GM21786 (cell line): ENCODE data around the gene RPL22.

Experiments
- ATAC-seq: cut with Tn5 transposase; IDR thresholded peaks from one replicate; pipeline ENCODE4 v1.9.1; 2021; ENCODE audit not compliant: unreplicated experiment

The RPL22 gene

GRCh38 chr1:6157132-6157527 lies 42.3 kb downstream of the RPL22 start:
- ATAC-seq = no peak

DNA sequence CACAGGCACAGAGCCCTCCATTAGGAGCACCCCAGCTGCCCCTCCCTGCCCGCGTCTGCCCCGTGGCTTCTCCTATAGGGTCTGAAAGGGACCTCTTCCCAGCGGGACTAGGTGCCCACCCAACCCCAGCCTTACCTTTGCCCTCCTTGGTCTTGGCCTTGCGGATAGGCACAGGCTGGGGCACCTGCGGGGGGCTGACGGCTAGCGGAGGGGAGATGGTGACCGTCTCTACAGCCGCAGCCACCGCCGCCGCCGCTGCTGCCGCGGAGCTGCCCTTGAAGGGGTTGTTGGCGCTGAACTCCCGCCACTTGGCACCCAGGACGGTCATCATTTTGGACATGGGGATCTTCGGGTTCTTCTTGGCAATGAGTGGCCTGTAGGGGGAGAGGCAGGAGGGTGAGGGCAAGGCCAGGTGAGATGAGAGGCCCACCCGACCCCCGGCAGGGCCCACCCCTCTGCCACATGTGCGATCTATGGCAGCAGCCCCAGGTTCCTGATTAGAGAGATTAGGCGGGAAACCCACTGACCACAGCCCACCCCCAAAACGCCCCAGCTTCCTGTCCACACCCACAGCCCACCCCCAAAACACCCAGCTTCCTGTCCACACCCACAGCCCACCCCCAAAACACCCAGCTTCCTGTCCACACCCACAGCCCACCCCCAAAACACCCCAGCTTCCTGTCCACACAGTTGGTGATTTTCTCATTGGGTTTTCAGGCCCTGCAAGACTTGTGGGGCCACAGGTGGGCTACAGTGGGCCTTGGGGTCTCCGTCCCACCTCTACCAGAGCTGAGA lies 44.7 kb downstream of the RPL22 start:
- ATAC-seq = no peak

- no peak for ATAC-seq
Observed at GRCh38 chr1:6152882-6153281, 46.5 kb downstream of the RPL22 start.

DNA sequence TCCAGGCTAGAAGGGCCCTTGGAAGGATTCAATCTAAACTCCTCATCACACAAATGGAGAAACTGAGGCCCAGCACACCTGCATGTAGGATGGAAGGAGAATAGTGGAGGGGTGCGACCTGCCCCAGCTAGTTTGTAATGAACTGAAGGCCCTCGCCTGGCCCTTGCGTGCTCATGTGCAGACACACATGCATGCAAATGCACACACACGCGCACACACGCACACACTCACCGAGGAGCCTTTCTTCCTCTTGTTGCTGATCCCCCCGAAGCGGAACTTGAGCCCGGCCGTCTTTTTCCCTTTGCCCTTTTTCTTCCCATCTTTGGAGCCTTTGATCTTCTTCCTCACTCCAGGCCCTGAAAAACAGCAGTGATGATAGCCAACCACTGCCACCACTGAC lies 47.2 kb downstream of the RPL22 start:
- no peak for ATAC-seq

DNA sequence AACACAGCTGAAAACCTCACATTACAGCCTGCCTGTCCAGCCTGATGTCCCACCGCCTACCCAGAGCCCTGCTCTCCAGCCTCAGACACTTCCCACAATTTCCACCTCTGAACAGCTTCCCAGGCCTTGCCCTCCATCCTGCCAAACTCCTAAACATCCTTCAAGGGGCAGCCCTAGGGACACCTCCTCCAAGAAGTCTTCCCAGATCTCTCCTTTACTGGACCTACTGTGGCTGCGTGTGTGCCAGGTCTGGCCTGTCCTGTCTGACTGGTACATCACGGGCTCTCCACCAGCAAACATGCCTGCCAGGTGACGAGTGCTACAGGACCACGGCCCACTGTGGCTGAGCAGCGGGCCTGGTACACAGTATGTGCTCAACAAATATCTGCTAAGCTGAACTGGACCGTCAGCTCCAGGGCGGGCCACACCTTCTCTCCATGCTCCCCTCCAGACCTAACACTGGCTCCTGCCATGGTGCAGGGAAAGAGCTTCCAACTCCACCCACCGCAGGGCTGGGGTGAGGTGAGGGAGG lies 48.0 kb downstream of the RPL22 start:
- no peak for ATAC-seq

- ATAC-seq = no peak
Observed at GRCh38 chr1:6150006-6150938, 49.1 kb downstream of the RPL22 start.

GRCh38 chr1:6149597-6149996 lies 49.8 kb downstream of the RPL22 start:
- ATAC-seq = no peak

GRCh38 chr1:6148497-6149241 lies 50.7 kb downstream of the RPL22 start:
- no peak for ATAC-seq

- no peak for ATAC-seq
Observed at GRCh38 chr1:6145864-6146410, 53.5 kb downstream of the RPL22 start.

- ATAC-seq = no peak
Observed at GRCh38 chr1:6145396-6145750, 54.0 kb downstream of the RPL22 start.

DNA sequence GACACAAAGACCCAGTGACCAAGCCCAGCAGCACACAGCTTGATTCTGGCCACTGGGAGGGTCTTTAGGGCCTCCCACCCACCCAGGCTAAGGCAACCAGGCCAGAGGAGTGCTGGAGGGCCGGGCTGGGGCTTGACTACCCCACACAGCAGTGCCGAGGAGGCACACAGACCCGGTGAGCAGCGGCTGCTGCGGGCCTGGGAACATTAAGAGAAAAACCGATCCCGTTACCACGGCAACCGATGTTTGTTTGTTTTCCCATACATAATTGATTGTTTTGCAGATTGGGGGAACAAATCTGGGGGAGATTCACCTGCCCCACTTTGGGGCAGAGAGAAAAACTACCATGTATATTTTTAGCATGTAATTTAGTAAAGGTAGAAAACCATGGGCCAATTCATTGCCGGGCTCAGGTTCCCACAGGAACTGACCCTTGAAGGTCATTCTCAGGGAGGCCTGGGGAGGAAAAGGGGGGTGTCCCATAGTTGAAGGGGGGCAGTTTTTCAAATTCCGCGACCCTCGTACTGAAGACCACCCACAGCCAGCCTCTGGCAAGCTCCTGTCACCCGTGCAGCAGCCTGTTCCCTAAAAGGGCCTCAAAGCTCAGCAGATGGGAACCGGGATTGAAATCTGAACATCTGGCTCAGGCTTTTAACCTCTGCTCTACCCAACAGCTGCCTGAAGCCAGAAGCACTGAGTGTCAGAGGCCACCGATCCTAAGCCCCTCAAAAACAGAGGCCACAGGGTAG lies 54.6 kb downstream of the RPL22 start:
- ATAC-seq = no peak

DNA sequence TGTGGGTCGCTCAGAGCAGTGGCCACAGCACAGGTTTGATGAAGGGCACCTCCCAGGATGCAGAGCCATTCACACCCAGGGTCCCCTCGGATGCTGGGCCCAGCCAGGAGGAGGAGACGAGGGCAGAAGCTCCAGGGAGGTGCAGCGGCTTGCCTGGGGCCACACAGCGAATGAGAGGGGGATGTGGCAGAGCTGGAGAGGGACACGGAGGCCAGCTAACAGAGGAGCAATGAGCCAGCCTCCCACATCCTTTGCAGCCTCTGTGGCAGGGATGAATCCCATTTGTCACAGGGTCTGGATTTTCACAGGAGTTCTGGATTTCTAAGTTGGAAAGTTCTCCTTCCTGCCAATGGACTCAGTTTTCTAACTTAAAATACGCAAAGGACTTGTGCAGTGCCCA lies 55.2 kb downstream of the RPL22 start:
- no peak for ATAC-seq

DNA sequence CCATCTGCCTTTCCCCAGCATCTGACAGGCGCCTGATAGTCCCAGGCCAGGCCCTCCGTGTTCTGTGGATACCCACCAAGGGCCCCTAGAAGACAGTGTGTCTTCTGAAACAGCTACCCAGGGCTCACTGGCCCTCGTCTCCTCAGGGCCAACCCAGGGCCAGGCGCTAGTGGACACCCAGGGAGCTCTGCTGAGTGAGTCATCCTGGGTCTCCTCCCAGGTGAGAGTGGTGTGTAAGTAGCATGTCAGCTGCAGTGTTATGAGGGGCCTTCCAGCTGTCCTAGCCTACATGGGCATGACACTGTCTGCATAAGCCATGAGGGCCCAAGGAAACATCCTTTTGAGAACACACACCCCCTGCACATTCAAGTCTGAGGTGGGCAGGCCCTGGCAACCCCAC lies 56.0 kb downstream of the RPL22 start:
- no peak for ATAC-seq

DNA sequence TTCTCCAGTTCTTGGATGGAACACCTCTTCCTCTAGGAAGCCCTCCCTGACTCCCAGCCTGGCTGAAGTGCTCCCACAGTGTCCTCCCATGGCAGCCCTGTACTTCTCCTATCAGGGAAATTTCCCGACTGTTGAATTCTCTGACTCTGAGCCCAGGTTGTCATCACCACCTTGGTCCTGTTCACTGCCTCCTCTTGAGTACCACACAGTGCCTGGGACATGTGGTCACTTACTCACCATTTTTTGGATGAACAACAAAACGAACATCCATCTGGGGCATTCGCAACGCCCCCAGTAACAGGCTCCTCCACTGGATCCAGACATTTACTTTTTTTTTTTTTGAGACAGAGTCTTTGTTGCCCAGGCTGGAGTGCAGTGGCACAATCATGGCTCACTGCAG lies 56.7 kb downstream of the RPL22 start:
- no peak for ATAC-seq

- no peak for ATAC-seq
Observed at GRCh38 chr1:6142036-6142621, 57.3 kb downstream of the RPL22 start.

GRCh38 chr1:6141592-6141991 lies 57.8 kb downstream of the RPL22 start:
- no peak for ATAC-seq

DNA sequence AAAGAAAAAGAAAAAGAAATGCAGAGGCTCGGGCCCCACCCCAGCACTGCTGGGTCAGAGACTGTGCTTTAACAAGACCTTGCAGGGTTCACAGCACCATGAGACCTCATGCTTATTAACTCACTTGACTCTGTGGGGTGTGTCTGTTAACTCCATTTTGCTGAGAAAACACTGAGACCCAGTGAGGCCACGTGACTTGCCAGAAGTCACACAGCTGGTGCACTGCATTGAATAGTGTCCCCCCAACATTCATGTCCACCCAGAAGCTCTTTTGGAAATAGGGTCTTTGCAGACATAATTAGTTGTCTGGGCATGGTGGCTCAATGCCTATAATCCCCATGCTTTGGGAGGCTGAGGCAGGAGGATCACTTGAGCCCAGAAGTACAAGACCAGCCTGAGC lies 59.0 kb downstream of the RPL22 start:
- ATAC-seq = no peak

GRCh38 chr1:6137758-6138157 lies 61.6 kb downstream of the RPL22 start:
- ATAC-seq = no peak

GRCh38 chr1:6136516-6137220 lies 62.7 kb downstream of the RPL22 start:
- no peak for ATAC-seq
